CD4-positive, alpha-beta T cell treated with Interleukin-21 for 1 hour (primary cell): ENCODE results near the gene MDH2.
A peak's percentile ranks its signal among the peaks of the same experiment; 100 is the strongest.
"Not testable (repeated sequence)": the region's sequence is repeated elsewhere in the genome, so short reads cannot be mapped to it uniquely, and the experiment has no call there.

Experiments
- DNase-seq: peaks from one replicate; pipeline ENCODE4 v3.0.0-alpha.2; 2020

MDH2 gene

DNA sequence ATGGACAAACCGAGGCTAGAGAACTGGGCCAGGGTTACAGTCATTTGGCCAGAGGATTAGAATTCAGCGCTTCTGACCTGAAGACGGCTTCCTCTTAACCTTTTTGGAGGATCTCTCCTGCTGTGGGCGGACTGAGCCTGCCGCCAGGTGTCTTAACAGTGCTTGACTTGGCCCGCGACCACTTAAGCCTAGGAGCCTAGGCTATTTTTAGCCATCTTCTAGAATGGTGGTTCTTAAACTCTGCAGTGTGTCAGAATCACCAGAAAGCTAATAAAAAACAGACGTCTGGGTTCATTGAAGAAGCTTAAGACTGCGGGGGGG lies 722 bp downstream of the MDH2 start:
- no peak for DNase-seq

GRCh38 chr7:76049295-76049694 lies 1.4 kb downstream of the MDH2 start:
- no peak for DNase-seq

DNA sequence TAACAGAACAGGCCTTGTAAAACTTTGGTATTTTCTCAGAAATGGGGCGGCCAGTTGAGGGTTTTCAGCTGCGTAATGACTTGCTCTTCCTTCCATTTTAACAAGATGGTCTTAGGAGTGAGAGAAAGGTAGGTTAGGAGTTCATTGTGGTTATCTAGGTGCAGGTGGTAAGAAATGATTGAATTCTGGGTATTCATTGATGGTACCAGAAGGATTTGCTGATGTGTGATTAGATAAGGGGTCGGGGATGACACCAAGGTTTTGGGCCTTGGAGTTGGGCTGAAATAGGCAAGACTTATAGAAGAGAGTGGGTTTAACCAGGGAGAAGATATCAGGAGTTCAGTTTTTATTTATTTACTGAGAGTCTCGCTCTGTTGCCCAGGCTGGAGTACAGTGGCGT lies 2.6 kb downstream of the MDH2 start:
- no peak for DNase-seq

GRCh38 chr7:76051840-76052239 lies 3.9 kb downstream of the MDH2 start:
- DNase-seq = peak; percentile 47

GRCh38 chr7:76052681-76053080 lies 4.8 kb downstream of the MDH2 start:
- DNase-seq = not testable (repeated sequence)

- DNase-seq = no peak
Observed at GRCh38 chr7:76053461-76053860, 5.6 kb downstream of the MDH2 start.

DNA sequence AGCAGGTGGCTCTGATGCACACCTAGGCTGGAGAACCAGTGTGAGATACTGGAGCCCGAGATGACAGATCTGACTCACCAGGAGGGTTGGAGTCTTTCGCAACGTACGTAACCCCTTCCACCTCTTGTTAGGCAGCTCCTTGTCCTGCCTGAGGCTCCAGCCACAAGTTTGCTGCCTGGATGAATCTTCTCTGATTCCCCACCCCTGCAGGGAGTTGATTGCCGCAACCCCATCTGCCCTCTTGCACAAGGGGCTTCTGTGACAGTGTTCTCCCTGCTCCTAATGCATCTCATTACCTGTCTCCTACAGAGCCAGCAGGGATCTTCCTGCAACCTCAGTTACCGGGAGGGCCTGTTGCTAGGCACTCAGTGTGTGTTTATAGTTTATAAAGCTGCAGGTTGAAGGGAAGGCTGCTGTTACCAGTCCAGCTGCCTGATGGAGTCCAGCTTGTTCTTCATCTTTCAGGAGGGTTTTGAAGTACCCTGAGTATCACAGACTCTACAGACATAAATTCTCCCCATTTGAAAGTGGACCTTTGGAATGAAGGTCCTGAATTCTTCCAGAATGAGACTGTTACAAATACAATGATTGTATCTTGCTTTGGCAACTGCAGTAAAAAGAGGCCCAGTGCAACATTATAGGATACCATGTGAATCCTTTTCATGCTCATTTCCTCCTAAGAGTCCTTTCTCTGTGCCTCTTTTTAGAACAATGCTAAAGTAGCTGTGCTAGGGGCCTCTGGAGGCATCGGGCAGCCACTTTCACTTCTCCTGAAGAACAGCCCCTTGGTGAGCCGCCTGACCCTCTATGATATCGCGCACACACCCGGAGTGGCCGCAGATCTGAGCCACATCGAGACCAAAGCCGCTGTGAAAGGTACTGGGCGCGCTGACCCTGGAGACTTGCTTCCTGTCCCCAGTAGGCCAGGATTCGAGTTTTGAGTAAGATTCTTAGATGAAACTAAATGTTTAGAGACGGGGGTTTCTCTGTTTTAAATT lies 6.5 kb downstream of the MDH2 start:
- no peak for DNase-seq

GRCh38 chr7:76056241-76056640 lies 8.3 kb downstream of the MDH2 start:
- DNase-seq = no peak

- DNase-seq = no peak
Observed at GRCh38 chr7:76057103-76057812, 9.4 kb downstream of the MDH2 start.

- no peak for DNase-seq
Observed at GRCh38 chr7:76057813-76058145, 9.9 kb downstream of the MDH2 start.

GRCh38 chr7:76058745-76059144 lies 10.8 kb downstream of the MDH2 start:
- not testable (repeated sequence) for DNase-seq

DNA sequence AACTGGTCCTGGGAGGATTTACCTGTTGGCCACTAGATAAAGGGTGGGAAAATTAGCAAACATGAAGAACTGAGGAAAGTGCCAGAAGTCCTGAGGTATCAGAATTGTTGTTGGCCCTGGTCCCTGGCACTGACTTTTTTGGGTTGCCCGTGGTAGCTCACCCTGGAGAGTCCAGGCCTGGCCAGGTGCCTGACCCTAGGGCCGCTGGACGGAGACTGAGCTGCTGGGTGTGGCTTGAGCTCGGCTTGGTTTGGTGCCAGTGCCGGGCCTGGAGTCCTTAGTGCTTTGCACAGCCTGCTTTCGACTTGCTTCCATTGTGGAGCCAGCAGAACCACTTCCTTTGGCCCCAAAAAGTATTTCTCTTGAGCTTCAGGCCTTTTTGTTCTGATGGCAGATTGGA lies 12.9 kb downstream of the MDH2 start:
- no peak for DNase-seq

DNA sequence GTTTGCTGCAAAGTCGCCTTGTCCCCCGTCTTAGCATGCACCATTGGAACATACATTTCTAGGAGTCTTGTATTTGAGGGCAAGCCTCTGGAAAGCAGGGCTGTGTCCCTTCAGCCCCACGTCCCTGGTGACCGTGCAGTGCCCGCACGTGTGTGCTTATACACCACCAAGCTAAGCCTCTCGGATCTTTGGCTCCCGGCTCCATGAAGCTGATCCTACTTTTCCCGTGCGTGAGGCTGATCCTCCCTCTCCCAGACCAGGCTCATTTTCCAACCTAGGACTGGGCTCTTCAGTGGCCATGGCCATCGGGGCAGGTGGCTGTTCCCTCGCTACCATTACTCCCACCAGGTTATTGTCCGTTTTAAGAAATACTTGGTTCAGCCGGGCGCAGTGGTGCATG lies 14.3 kb downstream of the MDH2 start:
- no peak for DNase-seq

DNA sequence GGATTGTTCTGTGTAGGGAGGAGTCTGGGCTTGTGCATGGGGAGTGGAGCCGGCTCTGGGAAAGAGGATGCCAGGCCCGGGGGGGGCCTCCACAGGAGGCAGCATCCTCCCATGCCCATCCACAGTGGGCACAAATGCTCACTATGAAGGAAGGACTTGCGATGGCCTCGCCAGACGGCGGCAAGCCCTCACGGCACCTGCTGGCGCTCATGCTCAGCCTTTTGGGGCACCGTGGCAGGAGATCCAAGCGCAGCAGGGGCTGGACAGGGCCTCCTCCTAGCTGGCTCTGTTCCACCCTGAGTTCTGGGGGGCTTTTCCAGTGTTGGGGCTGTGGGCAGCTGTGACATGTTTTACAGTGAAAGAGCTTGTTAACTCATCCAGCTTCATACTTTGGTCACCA lies 15.2 kb downstream of the MDH2 start:
- no peak for DNase-seq

DNA sequence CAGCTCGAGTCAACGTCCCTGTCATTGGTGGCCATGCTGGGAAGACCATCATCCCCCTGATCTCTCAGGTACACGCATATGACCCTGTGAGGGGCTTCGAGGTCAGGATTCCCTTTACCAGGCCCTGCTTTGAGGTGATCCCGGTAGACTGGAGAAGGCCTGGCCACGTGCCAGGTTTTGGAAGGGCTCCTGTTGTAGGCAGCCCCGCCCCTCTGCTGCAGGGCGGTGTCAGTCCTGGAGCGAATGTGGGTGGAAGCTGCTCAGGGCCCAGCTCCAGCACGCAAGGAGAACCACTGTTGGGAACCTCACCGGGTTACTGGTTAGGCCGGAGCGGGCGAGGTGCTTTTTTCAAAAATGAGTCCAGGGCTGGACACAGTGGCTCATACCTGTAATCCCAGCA lies 15.6 kb downstream of the MDH2 start:
- no peak for DNase-seq

DNA sequence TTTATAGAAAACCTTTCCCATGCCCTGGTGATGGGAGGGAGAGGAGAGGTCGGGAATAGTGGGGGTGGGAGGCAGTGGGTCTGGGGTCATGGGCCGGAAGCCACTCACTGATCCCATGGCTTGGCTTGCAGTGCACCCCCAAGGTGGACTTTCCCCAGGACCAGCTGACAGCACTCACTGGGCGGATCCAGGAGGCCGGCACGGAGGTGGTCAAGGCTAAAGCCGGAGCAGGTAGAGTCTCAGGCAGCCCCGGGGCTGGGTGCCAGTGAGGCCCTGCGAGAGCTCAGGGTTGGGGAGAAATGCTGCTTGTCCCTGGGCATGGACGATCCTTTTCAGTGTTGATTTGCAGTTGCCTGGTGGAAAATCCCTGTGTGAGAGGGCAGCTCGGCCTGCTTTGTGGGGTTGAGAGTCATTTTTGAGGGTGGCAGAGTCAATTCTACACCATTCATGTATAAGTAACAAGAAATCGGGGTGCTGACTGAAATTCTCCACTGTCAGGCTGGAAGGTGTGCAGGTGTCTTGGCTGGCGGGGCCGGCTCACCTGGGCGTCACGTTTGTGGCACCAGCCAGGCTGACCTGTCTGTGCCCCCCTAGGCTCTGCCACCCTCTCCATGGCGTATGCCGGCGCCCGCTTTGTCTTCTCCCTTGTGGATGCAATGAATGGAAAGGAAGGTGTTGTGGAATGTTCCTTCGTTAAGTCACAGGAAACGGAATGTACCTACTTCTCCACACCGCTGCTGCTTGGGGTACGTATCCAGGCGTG lies 16.5 kb downstream of the MDH2 start:
- no peak for DNase-seq

- no peak for DNase-seq
Observed at GRCh38 chr7:76065016-76065612, 17.2 kb downstream of the MDH2 start.

- no peak for DNase-seq
Observed at GRCh38 chr7:76066716-76067503, 19.0 kb downstream of the MDH2 start.

DNA sequence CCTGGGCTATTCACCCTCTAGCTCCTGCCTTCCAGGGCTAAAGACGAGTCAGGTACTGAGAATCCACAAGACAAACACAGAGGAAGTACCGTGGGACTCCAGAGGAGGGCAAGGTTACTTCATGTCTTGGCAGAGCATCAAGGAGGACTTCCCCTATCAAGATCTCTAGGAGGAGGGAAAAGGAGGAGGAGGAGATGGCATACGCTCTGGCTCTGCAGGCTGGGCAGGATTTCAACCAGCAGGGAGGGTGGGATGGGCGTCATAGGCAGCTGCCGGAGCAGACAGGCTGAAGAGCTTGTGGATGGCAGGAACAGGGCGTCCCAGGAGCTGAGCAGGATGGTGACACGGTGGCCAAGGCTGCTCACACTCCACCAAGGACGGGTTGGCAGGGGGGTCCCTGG lies 21.3 kb downstream of the MDH2 start:
- DNase-seq = no peak

DNA sequence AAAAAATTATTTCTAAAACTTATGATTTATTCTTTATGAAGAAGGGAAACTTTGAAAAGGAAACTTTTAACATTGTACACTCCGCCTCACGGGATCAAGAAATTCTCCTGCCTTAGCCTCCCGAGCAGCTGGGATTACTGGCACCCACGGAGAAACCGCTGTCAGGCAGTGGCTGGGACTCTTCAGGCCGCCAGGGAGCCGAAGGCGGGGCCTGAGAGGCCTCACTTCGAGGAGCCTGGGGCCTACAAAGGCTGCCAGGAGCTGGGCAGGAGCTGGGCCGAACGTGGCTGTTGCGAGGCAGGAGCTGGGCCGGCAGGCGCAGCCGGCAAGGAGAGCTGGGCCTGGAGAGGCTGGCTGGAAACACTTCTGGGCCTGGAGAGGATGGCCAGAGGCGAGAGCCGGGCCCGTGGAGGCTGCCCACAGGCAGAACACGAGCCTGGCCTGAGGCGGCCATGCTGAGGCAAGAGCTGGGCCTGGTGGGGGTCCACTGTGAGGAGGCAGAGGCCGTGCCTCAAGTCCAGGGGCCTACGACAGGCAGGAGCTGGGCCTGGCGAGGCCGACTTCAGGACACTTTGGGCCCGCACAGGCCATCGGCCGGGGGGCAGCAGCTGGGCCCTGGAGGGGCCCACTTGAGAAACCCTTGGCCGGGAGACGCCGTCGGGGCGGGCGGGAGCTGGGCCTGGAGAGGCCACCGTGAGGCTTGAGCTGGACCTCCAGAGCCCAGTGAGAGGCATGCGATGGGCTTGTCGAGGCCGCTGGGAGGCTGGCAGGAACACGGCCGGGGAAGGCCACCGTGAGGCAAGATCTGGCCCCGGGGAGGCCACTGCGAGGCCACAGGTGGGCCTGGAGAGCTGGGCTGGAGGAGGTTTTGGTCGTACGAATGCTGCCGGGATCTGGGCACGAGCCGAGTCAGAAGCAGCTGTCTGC lies 23.7 kb downstream of the MDH2 start:
- DNase-seq = no peak
